Measurements from ENCODE around the gene MRM2. TPM values are rescaled to one million over a fixed set of nuclear protein-coding genes. Genes with fewer than 3 reads are reported as not detected.

Gene MRM2
- polyA plus RNA-seq, 5 donors, result 24.4 to 33.4 (median 31.0) TPM

DNA sequence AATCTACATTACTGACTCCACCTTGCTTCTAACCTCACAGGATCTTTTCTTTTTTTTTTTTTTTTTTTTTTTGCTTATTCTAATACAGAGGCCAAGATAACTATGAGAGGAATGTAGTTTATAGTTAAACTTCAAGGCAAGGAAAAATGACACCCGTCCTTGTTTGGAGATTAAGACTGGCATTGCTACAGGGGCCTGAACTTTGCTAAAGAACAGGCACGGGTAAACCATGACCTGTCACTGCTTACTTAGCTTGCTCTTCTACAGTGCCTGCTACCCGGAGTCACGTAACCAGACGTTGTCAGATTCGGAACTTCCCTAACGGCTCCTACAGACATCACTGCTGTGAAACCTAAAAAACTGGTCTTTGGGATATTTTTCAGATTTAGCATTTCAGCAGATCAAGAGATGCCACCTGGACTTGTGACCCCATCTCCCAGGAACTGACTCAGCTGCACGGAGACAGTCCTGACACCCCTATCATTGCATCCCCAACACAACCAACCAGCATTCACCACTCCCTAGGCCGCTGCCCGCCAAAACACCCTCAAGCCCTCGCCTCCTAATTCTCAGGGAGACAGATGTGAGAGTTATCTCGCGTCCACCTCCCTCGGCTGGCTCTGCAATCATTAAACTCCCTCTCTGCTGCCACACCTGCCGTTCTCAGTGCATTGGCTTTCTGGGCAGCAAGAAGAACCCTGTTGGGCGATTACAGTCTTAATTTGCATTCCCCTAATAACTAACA is 36.8 kb downstream of the MRM2 start:
- no peak for DNase-seq

DNA sequence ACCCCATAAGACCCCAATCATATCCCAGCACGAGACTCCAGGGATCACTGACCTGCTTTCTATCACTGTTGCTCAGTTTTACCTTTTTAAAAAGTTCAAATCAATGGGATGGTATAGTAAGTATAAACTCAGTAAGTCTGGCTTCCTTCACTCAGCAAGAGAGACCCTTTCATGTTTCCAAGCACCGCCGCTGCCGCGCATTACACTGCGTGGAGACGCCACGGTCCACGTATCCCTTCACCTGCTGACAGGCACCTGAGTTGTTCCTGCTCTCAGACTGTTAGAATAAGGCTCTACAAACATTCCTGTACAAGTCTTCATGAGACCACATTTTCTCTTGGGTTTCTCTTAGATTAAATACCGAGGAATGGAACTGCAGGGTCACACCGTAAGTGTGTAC is 37.6 kb downstream of the MRM2 start:
- no peak for DNase-seq

- no peak for DNase-seq
Observed at GRCh38 chr7:2203766-2204300, 38.2 kb downstream of the MRM2 start.

- peak; percentile 24 to 27 for DNase-seq
Observed at GRCh38 chr7:2202901-2203765, 38.9 kb downstream of the MRM2 start.

DNA sequence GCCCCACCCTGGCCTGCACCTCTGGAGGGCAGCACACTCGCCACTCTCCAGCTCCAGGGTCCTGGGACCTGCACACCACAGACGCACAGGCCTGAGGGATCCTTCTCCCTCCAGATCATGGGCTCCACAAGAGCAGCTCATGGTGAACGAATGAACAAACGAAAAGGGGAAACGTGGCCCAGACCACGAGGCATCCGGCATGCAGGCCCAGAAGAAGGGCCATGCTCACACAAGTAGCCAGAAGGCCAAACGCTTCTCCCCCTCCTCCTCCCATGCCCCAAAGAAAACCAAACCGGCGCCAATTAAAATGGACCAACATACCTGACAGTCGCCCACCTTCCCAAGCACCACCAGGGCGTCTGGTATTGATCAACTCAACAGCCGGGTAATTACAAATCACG is 39.6 kb downstream of the MRM2 start:
- no peak for DNase-seq

GRCh38 chr7:2201686-2202360 is 40.2 kb downstream of the MRM2 start:
- no peak for DNase-seq

- DNase-seq, result no peak
Observed at GRCh38 chr7:2201128-2201527, 40.9 kb downstream of the MRM2 start.

DNA sequence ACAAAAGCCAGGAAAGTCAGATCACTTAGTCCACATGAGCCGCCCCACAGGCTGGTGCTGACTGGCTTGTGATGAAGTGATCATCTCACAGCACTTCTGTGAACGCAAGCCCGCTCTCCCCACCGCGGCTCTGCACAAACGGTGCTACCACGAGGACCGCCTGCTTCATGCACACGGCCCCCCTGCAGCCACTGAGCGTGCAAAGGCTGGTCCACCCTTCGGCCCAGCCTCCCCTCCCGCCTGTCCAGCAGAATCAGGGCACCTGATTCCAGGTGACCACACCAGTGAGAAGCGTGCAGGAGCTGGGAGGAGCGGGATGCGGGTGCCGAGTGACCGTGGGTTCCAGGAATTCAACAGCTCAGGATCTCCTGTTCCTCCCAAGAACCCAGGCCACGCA is 41.4 kb downstream of the MRM2 start:
- DNase-seq, result no peak

DNA sequence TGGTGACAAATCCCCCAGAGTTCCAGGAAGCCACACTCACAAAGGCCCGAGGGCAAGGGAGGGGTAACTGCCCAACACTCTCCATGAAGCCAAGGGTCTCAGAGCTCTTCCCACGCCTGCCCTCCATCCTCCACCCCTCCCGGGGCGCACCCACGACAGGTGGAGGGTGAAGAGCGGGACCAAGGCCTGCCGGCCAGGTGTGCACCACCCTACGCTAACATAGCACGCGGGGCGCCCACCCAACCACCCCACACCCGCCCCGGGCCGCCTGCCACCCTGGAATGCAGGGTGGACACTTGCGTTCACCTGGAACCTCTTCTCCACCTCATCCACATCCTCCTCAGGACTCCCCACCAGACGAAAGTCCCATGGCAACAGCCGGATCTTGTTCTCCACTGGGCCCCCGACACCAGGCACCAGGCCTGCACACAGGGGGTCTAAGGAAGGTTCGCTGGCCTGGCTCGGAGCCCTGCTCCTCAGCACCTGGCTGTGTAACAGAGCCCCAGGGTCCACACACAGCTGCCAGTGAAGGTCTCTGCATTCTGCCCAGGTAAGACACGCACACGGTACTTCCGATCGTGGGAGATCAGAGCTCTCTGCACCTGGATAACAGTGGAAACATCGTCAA is 41.9 kb downstream of the MRM2 start:
- DNase-seq, result no peak

DNA sequence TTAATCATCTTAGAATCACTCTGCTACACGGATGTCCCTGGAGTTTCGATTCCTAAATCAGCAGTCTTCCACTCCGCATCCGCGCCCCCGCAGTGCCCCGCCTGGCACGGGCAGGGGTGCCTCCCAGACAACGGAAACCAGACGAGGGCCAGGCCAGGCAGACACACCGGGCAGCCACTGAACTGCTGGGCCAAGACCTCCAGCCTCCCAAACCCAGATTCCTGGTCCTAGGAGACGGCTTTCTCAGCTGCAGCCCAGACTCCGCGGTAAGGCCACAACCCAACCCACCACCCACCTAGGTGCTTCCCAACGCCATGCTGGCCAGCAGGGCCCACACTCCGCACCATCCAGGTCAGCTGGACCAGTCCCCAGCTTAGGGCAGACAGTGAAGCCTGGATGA is 42.5 kb downstream of the MRM2 start:
- no peak for DNase-seq

GRCh38 chr7:2198760-2199159 is 43.2 kb downstream of the MRM2 start:
- no peak for DNase-seq

DNA sequence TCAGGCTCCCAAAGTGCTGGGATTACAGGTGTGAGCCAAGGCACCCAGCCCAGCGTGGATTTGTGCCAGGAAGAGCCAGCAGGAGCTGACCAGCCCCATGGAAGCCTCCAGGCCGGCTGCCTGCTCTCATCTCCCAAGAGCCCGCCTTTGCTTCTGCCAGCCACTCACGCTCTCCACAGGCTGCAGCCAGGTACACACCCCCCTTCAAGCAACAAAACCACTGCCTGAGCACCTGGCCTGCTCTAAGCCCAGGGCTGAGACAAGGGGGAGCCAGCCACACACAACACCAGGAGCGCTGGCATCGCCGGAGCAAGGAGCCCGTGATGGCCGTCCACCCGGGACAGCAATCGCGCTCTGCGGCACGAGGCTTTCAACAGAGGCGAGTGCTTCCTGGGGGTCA is 43.8 kb downstream of the MRM2 start:
- DNase-seq, result no peak

GRCh38 chr7:2197436-2198155 is 44.4 kb downstream of the MRM2 start:
- DNase-seq, result no peak

GRCh38 chr7:2196381-2197378 is 45.3 kb downstream of the MRM2 start:
- DNase-seq, result no peak

- no peak for DNase-seq
Observed at GRCh38 chr7:2195400-2196246, 46.4 kb downstream of the MRM2 start.

DNA sequence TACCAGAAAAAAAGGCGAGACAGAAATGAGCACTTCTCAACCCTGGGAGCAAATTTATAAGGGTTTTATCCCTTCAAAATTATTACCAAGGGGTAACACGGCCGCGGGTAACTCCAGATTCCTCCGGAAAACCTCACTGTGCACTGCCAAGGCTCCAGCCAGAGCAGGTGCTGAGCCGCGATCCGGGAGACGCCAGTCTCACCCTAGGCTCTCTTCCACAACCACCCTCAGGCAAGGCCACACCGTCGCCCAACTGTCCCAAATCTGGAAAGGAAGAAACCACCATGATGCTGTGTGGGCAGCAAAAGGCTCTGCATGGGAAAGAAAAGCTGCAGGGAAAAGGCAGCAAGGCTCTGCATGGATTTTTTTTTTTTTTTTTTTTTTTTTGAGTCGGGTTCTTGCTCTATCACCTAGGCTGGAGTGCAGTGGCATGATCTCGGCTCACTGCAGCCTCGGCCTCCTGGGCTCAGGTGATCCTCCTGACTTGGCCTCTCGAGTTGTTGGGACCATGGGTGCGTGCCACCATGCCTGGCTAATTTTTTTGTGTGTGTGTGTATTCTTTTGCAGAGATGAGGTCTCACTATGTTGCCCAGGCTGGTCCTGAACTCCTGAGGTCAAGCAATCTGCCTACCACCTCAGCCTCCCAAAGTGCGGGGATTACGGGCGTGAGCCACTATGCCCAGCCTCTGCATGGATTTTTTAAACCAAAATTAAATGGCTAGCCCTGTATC is 48.3 kb downstream of the MRM2 start:
- no peak for DNase-seq

- DNase-seq, result no peak
Observed at GRCh38 chr7:2192831-2193534, 49.0 kb downstream of the MRM2 start.

DNA sequence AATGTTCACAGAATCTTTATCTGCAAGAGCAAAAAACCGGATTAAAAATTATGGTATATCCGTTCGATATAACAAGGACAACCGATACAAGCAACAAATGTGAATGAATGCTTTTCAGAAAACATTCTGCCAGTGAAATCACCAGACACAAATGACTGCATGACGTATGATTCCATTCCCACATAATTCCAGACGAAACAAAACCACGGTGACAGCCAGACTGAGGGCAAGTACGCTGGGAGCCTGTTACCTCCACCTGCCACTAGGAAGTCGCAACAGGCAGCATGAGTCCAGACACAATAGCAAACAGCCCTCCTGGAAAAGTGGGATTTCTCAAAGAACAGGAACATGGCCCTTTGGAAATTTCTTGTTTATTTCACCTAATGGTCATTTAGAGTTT is 51.0 kb downstream of the MRM2 start:
- no peak for DNase-seq
